Stimulated activated CD4-positive, alpha-beta T cell treated with anti-CD3 and anti-CD28 coated beads, Interleukin-15, amount 100 ng/mL, for 1 hour (primary cell): Measurements from ENCODE around the gene FUT9.
"Not testable (repeated sequence)": the region's sequence is repeated elsewhere in the genome, so short reads cannot be mapped to it uniquely, and the experiment has no call there.

ENCODE experiments used
- DNase-seq, 2 donors: peaks; one replicate each; pipeline ENCODE4 v3.0.0-alpha.2; 2020; ENCODE audit warnings: low read depth in 1 of 2, low spot score in 1 of 2

The FUT9 gene

DNA sequence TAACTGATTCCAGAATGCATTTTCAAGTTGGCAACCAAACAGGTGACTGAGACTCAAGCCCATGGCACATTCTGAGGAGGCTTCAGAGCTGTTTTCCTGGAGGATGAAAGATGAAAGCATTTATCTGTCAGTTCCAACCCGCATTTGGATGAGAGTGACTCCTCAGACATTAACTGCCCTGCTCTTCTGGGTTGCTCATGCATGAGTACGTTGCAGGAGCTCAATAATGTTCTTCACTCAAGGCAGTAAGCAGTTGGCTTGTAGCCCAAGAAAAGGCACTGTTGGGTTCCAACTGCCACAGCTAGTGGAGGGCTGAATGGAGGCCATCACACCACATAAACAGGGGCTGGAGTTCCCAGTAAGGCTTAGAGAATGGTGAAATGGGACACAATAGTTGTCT, 155.3 kb downstream of the FUT9 start:
- DNase-seq = no peak

- no peak for DNase-seq
Observed at GRCh38 chr6:96184798-96185197, 169.0 kb downstream of the FUT9 start.

- no peak for DNase-seq
Observed at GRCh38 chr6:96186094-96186493, 170.3 kb downstream of the FUT9 start.

- DNase-seq = no peak
Observed at GRCh38 chr6:96186516-96187195, 170.9 kb downstream of the FUT9 start.

- no peak for DNase-seq
Observed at GRCh38 chr6:96194675-96195074, 178.9 kb downstream of the FUT9 start.

DNA sequence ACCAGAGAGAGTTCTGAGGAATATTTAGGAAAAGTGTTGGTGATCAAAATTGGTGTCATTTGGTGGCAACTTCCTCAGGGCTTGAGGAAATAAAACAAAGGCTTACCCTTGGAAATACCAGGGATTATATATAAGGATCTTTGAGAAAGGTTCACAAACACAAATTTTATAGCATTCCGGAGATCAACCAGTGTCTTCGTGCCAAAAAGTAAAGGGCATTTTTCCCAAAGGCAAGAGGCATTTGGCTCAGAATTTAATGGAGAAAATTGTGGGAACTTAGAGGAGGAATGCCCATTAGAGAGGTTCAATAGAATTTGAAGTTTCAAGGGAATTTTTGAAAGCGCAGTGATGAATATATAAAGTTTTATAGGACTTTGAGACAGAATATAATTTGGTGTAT, 179.5 kb downstream of the FUT9 start:
- no peak for DNase-seq

GRCh38 chr6:96196633-96197032, 180.9 kb downstream of the FUT9 start:
- DNase-seq = no peak

DNA sequence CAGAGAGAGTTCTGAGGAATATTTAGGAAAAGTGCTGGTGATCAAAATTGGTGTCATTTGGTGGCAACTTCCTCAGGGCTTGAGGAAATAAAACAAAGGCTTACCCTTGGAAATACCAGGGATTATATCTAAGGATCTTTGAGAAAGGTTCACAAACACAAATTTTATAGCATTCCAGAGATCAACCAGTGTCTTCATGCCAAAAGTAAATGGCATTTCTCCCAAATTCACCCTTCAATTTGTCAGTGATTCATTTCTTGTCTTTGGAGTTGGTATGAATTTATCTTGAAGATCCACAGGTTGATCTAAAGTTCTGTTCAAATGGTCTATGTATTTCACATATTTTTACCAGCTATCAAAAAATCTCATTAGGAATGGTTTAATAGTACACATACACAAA, 181.5 kb downstream of the FUT9 start:
- no peak for DNase-seq

DNA sequence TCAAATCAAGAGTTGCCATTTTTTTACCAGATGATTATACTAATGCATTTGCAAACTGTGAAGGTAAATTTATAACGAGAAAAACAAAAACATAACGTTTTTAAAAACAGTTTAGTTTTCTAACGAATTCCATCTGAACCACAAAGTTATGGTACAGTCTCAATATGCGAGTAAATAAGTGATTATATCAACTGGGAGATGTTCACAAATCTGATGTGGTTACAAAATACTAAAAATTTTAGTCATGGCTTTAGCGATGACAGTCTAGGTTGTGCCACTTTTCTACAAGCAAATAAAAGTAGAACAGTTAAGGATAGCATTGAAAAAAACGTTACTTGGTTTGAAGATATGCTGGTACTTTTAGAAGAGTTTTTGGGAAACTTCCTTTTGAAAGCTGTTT, 186.8 kb downstream of the FUT9 start:
- DNase-seq = no peak

DNA sequence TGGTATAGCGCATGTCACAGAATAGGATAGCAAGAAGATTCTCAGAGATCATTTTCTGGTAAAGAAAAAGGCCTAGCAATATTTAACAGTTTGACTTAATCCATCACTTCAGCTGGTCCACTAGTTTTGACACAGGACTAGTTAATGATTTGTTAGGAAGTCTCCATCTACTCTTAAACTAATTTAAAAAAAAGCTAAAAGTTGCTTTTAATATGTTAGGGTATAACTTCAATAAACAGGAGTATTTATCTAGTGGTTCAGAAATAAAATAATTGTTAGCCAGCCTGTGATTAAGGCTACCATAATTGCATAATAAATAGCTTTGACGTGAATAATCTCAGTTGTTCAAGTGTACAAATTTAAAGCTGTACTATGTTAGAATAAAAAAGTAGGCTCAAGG, 195.6 kb downstream of the FUT9 start:
- no peak for DNase-seq

DNA sequence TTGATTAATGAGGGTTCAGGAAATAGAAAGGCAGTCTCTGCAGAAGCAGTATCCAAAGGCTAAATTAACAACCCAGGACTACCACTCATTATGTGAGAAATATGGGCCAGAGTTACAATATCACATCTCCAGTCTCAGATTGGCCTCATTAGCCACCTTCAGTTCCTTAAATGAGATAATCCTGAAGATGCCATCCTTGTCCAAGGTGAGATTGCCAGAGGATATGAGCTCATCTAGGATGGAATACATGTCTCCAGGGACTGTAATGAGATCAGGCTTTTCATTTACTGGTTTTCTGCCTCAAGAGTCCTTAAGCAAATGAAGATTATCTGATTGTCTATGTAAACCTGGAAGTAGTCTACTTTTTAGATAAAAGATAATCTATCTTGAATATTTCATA, 196.3 kb downstream of the FUT9 start:
- no peak for DNase-seq

- no peak for DNase-seq
Observed at GRCh38 chr6:96213784-96214183, 198.0 kb downstream of the FUT9 start.

- no peak for DNase-seq
Observed at GRCh38 chr6:96223695-96224094, 207.9 kb downstream of the FUT9 start.

DNA sequence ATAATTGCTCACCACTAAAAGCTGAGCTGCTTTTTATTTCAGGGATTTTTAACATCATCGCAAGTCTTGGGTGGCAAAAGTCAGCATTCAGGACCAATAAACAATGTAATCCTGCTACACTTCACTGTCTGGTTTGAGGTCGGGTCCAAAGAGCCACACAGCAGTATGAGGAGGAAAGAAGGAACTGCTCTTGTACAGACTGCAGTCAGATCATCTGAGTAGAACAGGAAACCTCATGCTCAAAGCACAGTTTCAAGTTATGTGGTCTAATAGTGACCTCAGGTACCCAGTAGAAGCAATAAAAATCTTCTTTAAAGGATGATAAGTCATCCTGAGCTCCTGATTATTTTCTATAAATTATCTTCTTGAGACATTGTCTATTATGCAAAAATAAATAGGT, 211.4 kb downstream of the FUT9 start:
- no peak for DNase-seq

GRCh38 chr6:96234444-96234843, 218.7 kb downstream of the FUT9 start:
- DNase-seq = no peak

GRCh38 chr6:96235927-96236326, 220.2 kb downstream of the FUT9 start:
- no peak for DNase-seq

GRCh38 chr6:96236471-96236870, 220.7 kb downstream of the FUT9 start:
- DNase-seq = no peak

DNA sequence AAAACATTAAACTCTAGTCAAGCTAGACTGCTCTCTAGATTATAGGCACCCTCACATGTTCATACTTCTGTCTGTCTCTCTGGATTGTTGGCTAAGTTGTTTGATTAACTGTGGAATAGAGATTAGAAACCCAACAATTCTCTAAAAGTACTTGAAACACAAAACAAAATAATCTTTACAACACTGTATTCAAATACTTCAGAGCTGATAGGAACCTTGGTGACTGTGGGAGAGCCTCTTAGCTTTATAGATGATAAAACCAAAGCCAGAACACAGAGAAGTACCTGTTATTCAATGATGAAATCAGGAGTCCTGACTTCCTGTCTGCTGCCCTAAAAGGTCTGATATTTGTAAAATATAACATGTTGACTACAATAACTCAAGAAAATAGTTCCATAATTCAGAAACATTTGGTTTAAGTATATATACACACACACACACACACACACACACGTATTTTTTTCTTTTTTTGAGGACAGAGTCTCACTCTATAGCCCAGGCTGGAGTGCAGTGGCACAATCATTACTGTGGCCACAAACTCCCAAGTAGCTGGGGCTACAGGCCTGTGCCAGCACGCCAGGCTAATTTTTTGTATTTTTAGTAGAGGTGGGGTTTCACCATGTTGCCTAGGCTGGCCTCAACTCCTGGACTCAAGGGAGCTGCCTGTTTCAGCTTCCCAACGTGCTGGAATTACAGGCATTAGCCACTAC, 222.0 kb downstream of the FUT9 start:
- no peak for DNase-seq

- DNase-seq = no peak
Observed at GRCh38 chr6:96246563-96246962, 230.8 kb downstream of the FUT9 start.

- DNase-seq = no peak
Observed at GRCh38 chr6:96249755-96250154, 234.0 kb downstream of the FUT9 start.

DNA sequence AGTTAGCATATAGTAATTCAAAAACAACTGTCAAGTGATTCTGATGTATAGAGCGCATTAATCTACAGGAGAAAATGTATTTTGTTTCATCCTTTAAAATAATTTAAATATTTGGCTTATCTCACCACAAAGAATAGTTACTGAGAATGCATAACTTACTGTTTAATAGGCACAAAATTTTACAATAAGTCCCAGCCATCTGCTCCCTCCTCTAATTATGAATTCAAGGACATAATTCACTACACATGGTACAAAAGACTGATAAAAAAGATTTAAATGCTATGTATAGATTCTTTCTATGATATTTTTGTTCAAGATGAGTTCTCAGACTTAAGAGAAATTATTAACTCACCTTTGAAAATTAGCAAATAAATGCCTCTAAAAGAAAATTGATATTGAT, 242.0 kb downstream of the FUT9 start:
- DNase-seq = no peak

DNA sequence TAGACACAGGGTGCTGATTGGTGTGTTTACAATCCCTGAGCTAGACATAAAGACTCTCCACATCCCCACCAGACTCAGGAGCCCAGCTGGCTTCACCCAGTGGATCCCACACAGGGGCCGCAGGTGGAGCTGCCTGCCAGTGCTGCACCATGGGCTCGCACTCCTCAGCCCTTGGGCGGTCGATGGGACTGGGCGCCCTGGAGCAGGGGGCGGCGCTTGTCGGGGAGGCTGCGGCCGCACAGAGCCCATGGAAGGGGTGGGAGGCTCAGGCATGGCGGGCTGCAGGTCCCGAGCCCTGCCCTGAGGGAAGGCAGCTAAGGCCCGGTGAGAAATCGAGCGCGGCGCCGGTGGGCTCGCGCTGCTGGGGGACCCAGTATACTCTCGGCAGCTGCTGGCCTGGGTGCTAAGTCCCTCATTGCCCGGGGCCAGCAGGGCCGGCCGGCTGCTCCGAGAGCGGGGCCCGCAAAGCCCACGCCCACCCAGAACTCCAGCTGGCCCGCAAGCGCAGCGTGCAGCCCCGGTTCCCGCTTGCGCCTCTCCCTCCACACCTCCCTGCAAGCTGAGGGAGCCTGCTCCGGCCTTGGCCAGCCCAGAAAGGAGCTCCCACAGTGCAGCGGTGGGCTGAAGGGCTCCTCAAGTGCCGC, 245.1 kb downstream of the FUT9 start:
- not testable (repeated sequence) for DNase-seq
